ENCODE results near the gene RDH13.
"Not testable (repeated sequence)": the region's sequence is repeated elsewhere in the genome, so short reads cannot be mapped to it uniquely, and the experiment has no call there.

Gene RDH13

DNA sequence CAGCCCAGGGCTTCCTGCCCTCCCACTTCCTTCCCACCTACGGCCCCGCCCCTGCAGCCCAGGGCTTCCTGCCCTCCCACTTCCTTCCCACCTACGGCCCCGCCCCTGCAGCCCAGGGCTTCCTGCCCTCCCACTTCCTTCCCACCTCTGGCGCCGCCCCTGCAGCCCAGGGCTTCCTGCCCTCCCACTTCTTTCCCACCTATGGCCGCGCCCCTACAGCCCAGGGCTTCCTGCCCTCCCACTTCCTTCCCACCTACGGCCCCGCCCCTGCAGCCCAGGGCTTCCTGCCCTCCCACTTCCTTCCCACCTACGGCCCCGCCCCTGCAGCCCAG lies 35.8 kb downstream of the RDH13 start:
- H2BK12ac ChIP-seq (ENCODE audit: low read length); H3K79me1 ChIP-seq (ENCODE audit: low read depth, low read length); DNase-seq (ENCODE audit: low spot score); H3K27me3 ChIP-seq (ENCODE audit: control insufficient read depth in 3 of 3, insufficient read depth in 3 of 3, low read depth in 1 of 3, low read length in 3 of 3); H2AFZ ChIP-seq (ENCODE audit: low read length); H2BK120ac ChIP-seq (ENCODE audit: low read depth, low read length); H3K4me3 ChIP-seq (ENCODE audit: low read length in 2 of 2); H3K27ac ChIP-seq (replicated peaks; ENCODE audit: low read length); H3K4ac ChIP-seq (ENCODE audit: low read length); H3K9me3 ChIP-seq (replicated peaks in 1 of 2; ENCODE audit: control insufficient read depth in 2 of 2, insufficient read depth in 1 of 2, low read depth in 1 of 2, low read length in 2 of 2); H3K18ac ChIP-seq (ENCODE audit: low read length); H3K4me1 ChIP-seq (ENCODE audit: control insufficient read depth in 2 of 2, insufficient read depth in 1 of 2, low read depth in 1 of 2, low read length in 2 of 2); H3K4me2 ChIP-seq (ENCODE audit: insufficient read depth, low read length, poor library complexity, severe bottlenecking); H2BK15ac ChIP-seq (ENCODE audit: low read length); H4K91ac ChIP-seq (ENCODE audit: low read depth, low read length, poor library complexity); H4K8ac ChIP-seq (ENCODE audit: low read depth, low read length); H3K23ac ChIP-seq (ENCODE audit: low read depth, low read length, poor library complexity); H2AK5ac ChIP-seq (ENCODE audit: low read depth, low read length); H2BK5ac ChIP-seq (ENCODE audit: low read length); H3K14ac ChIP-seq (ENCODE audit: low read length); H3K36me3 ChIP-seq (replicated peaks in 1 of 2; ENCODE audit: control insufficient read depth in 2 of 2, insufficient read depth in 2 of 2, low read length in 2 of 2); H3K9ac ChIP-seq (ENCODE audit: low read depth, low read length, poor library complexity): not testable (repeated sequence)
- WGBS, 2 donors (ENCODE audit: extremely low coverage in 2 of 2, insufficient read length in 2 of 2, insufficient replicate concordance in 1 of 2): no CpG with 5 or more reads among the region's 12 CpGs

DNA sequence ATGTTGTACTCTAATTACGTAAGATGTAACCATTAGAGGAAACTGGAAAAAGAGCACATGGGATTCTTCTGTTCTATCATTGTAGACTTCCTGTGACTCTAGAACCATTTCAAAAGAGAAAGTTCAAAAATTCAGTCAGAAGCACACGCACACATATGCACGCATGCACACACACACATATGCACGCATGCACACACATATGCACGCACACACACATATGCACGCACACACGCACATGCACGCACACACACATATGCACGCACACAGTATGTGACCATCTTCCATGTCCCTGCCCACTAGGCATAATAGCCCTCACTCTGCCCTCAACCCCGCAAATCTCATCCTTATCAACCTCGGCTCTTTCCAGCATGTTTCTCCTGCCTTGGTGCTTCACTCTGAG lies 38.8 kb downstream of the RDH13 start:
- Histone ChIP-seq H3K4me1 (ENCODE audit: control insufficient read depth in 2 of 2, insufficient read depth in 1 of 2, low read depth in 1 of 2, low read length in 2 of 2) (no peaks in the 10 kb centered on the region), H3K23ac (ENCODE audit: low read depth, low read length, poor library complexity) (peak overlapping the region; percentile 5), H3K14ac (ENCODE audit: low read length) (no peak overlapping the region), H3K9ac (ENCODE audit: low read depth, low read length, poor library complexity) (peak overlapping the region; percentile 79), H2AK5ac (ENCODE audit: low read depth, low read length) (no peak overlapping the region), H3K36me3 (replicated peaks in 1 of 2; ENCODE audit: control insufficient read depth in 2 of 2, insufficient read depth in 2 of 2, low read length in 2 of 2) (peaks cover 0 to 5% of the 10 kb centered on the region in 2 donors), H3K18ac (ENCODE audit: low read length) (no peak overlapping the region), H2BK15ac (ENCODE audit: low read length) (no peak overlapping the region), H2BK12ac (ENCODE audit: low read length) (no peak overlapping the region), H3K27ac (replicated peaks; ENCODE audit: low read length) (no peak overlapping the region), H3K27me3 (ENCODE audit: control insufficient read depth in 3 of 3, insufficient read depth in 3 of 3, low read depth in 1 of 3, low read length in 3 of 3) (no peaks in the 10 kb centered on the region), H2BK120ac (ENCODE audit: low read depth, low read length) (no peak overlapping the region), H3K79me1 (ENCODE audit: low read depth, low read length) (peaks cover 3% of the 10 kb centered on the region), H3K4me3 (ENCODE audit: low read length in 2 of 2) (peak overlapping the region in 1 of 2 donors; percentile 53), H3K4me2 (ENCODE audit: insufficient read depth, low read length, poor library complexity, severe bottlenecking) (no peak overlapping the region), H3K4ac (ENCODE audit: low read length) (no peak overlapping the region), H4K91ac (ENCODE audit: low read depth, low read length, poor library complexity) (no peak overlapping the region), H4K8ac (ENCODE audit: low read depth, low read length) (no peak overlapping the region), H3K9me3 (replicated peaks in 1 of 2; ENCODE audit: control insufficient read depth in 2 of 2, insufficient read depth in 1 of 2, low read depth in 1 of 2, low read length in 2 of 2) (peaks cover 3 to 8% of the 10 kb centered on the region in 2 donors), H2AFZ (ENCODE audit: low read length) (no peak overlapping the region), H2BK5ac (ENCODE audit: low read length) (no peak overlapping the region)
- no peak for DNase-seq (ENCODE audit: low spot score)
- WGBS, 2 donors (ENCODE audit: extremely low coverage in 2 of 2, insufficient read length in 2 of 2, insufficient replicate concordance in 1 of 2): no CpG with 5 or more reads among the region's 11 CpGs

DNA sequence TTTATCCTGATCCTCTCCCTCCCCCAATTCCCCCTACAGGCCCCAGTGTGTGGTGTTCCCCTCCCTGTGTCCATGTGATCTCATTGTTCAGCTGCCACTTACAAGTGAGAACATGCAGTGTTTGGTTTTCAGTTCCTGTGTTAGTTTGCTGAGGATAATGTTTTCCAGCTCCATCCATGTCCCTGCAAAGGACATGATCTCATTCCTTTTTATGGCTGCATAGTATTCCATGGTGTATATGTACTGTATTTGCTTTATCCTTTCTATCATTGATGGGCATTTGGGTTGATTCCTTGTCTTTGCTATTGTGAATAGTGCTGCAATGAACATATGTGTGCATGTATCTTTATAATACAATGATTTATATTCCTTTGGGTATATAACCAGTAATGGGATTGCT lies 42.6 kb downstream of the RDH13 start:
- not testable (repeated sequence) for H3K4me3 ChIP-seq (ENCODE audit: low read length in 2 of 2); H3K9me3 ChIP-seq (replicated peaks in 1 of 2; ENCODE audit: control insufficient read depth in 2 of 2, insufficient read depth in 1 of 2, low read depth in 1 of 2, low read length in 2 of 2); H4K91ac ChIP-seq (ENCODE audit: low read depth, low read length, poor library complexity); H3K4me2 ChIP-seq (ENCODE audit: insufficient read depth, low read length, poor library complexity, severe bottlenecking); H2BK12ac ChIP-seq (ENCODE audit: low read length); H3K27me3 ChIP-seq (ENCODE audit: control insufficient read depth in 3 of 3, insufficient read depth in 3 of 3, low read depth in 1 of 3, low read length in 3 of 3); H3K27ac ChIP-seq (replicated peaks; ENCODE audit: low read length); DNase-seq (ENCODE audit: low spot score); H2AFZ ChIP-seq (ENCODE audit: low read length); H3K4me1 ChIP-seq (ENCODE audit: control insufficient read depth in 2 of 2, insufficient read depth in 1 of 2, low read depth in 1 of 2, low read length in 2 of 2); H2BK5ac ChIP-seq (ENCODE audit: low read length); H3K36me3 ChIP-seq (replicated peaks in 1 of 2; ENCODE audit: control insufficient read depth in 2 of 2, insufficient read depth in 2 of 2, low read length in 2 of 2); H3K9ac ChIP-seq (ENCODE audit: low read depth, low read length, poor library complexity); H2BK15ac ChIP-seq (ENCODE audit: low read length); H3K14ac ChIP-seq (ENCODE audit: low read length); H4K8ac ChIP-seq (ENCODE audit: low read depth, low read length); H2BK120ac ChIP-seq (ENCODE audit: low read depth, low read length); H3K4ac ChIP-seq (ENCODE audit: low read length); H2AK5ac ChIP-seq (ENCODE audit: low read depth, low read length); H3K79me1 ChIP-seq (ENCODE audit: low read depth, low read length); H3K23ac ChIP-seq (ENCODE audit: low read depth, low read length, poor library complexity); H3K18ac ChIP-seq (ENCODE audit: low read length)

DNA sequence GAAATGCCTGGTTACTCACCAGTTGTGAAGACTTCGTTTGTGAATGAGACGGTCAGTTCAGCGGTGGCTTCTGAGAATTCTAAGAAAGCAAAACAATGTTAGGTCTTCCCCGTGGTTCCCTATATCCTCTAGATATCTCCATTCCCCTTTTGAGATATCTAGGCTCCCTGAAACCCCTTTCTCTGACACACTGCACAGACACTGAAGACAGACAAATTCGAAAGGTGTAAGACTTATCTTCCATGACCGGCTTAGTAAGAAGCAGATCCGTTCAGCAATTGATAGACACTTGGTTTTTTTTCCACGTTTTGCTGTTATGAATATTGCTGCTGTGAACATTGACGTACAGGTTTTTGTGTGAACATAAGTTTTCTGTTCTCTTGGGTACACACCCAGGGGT lies 44.3 kb downstream of the RDH13 start:
- Histone ChIP-seq H2AFZ (ENCODE audit: low read length) (no peak overlapping the region), H4K8ac (ENCODE audit: low read depth, low read length) (no peak overlapping the region), H2BK5ac (ENCODE audit: low read length) (no peak overlapping the region), H4K91ac (ENCODE audit: low read depth, low read length, poor library complexity) (no peak overlapping the region), H2BK120ac (ENCODE audit: low read depth, low read length) (no peak overlapping the region), H3K4me2 (ENCODE audit: insufficient read depth, low read length, poor library complexity, severe bottlenecking) (no peak overlapping the region), H2BK15ac (ENCODE audit: low read length) (no peak overlapping the region), H3K4me1 (ENCODE audit: control insufficient read depth in 2 of 2, insufficient read depth in 1 of 2, low read depth in 1 of 2, low read length in 2 of 2) (peaks cover 0 to 11% of the 10 kb centered on the region in 2 donors), H3K36me3 (replicated peaks in 1 of 2; ENCODE audit: control insufficient read depth in 2 of 2, insufficient read depth in 2 of 2, low read length in 2 of 2) (peaks cover 0 to 10% of the 10 kb centered on the region in 2 donors), H3K79me1 (ENCODE audit: low read depth, low read length) (no peaks in the 10 kb centered on the region), H2BK12ac (ENCODE audit: low read length) (no peak overlapping the region), H3K18ac (ENCODE audit: low read length) (no peak overlapping the region), H3K23ac (ENCODE audit: low read depth, low read length, poor library complexity) (no peak overlapping the region), H2AK5ac (ENCODE audit: low read depth, low read length) (no peak overlapping the region), H3K14ac (ENCODE audit: low read length) (no peak overlapping the region), H3K4ac (ENCODE audit: low read length) (no peak overlapping the region), H3K27ac (replicated peaks; ENCODE audit: low read length) (no peak overlapping the region), H3K4me3 (ENCODE audit: low read length in 2 of 2) (no peak overlapping the region), H3K27me3 (ENCODE audit: control insufficient read depth in 3 of 3, insufficient read depth in 3 of 3, low read depth in 1 of 3, low read length in 3 of 3) (no peaks in the 10 kb centered on the region), H3K9me3 (replicated peaks in 1 of 2; ENCODE audit: control insufficient read depth in 2 of 2, insufficient read depth in 1 of 2, low read depth in 1 of 2, low read length in 2 of 2) (peaks cover 2 to 5% of the 10 kb centered on the region in 2 donors), H3K9ac (ENCODE audit: low read depth, low read length, poor library complexity) (no peak overlapping the region)
- no peak for DNase-seq (ENCODE audit: low spot score)
- no CpG with 5 or more reads among the region's 9 CpGs for WGBS, 2 donors (ENCODE audit: extremely low coverage in 2 of 2, insufficient read length in 2 of 2, insufficient replicate concordance in 1 of 2)
